ENCODE measurements around the gene SEMA3C.

Gene SEMA3C

DNA sequence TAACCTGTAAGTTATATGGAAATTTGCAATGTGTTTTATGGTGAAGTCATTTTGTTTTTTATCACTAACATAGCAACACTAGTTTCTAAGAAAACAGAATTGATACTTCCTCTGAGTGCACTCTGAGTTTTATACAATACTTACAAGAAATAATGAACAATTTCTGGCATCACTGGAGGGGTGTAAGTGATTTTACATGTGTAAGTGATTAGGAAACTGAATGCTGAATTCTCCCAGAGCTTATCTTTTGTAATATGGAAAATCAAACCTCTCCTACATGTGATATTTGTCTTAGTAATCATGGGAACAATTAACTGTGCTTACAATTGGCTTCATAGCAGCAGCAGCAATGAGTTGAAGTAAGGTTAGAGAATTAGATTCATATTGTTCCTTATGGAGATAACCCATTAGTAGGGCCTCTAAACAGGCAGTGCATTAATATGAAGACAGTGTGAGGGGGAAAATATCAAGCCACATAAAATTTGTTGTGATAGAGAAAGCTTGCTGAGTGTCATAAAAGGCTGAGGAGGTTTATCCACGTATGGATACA, 37.4 kb downstream of the SEMA3C start:
- no peaks in the 10 kb centered on the region for H3K4me1 ChIP-seq (ENCODE audit: insufficient read depth, low read length)
- no peaks in the 10 kb centered on the region for H3K27me3 ChIP-seq (ENCODE audit: insufficient read depth, low read length, poor library complexity)
- DNase-seq: no peak
- no peak overlapping the region for H3K4me3 ChIP-seq (ENCODE audit: low read depth in 1 of 2, low read length in 2 of 2)
- H3K9ac ChIP-seq (ENCODE audit: low read depth, low read length): no peak overlapping the region
- H4K20me1 ChIP-seq (ENCODE audit: insufficient read depth, low read length): no peaks in the 10 kb centered on the region
- H2AFZ ChIP-seq (ENCODE audit: low read depth, low read length): no peak overlapping the region
- H3K9me3 ChIP-seq (ENCODE audit: insufficient read depth, low read length, severe bottlenecking): no peaks in the 10 kb centered on the region
- H3K27ac ChIP-seq (ENCODE audit: low read length): no peak overlapping the region
- TF ChIP-seq EZH2 (IDR thresholded peaks at IDR 0.05; ENCODE audit: borderline replicate concordance, low read depth, low read length, severe bottlenecking): no peak
- TF ChIP-seq, protein P1, sequence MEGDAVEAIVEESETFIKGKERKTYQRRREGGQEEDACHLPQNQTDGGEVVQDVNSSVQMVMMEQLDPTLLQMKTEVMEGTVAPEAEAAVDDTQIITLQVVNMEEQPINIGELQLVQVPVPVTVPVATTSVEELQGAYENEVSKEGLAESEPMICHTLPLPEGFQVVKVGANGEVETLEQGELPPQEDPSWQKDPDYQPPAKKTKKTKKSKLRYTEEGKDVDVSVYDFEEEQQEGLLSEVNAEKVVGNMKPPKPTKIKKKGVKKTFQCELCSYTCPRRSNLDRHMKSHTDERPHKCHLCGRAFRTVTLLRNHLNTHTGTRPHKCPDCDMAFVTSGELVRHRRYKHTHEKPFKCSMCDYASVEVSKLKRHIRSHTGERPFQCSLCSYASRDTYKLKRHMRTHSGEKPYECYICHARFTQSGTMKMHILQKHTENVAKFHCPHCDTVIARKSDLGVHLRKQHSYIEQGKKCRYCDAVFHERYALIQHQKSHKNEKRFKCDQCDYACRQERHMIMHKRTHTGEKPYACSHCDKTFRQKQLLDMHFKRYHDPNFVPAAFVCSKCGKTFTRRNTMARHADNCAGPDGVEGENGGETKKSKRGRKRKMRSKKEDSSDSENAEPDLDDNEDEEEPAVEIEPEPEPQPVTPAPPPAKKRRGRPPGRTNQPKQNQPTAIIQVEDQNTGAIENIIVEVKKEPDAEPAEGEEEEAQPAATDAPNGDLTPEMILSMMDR (IDR thresholded peaks at IDR 0.05; ENCODE audit: borderline replicate concordance, extremely low read depth, low read length, poor library complexity, severe bottlenecking): no peak
- no peak for ATAC-seq (ENCODE audit: insufficient read depth, low read depth)
- no peak overlapping the region for H3K4me2 ChIP-seq (ENCODE audit: insufficient read depth, low read length)
- no peaks in the 10 kb centered on the region for H3K36me3 ChIP-seq (ENCODE audit: insufficient read depth, low read length)
- H3K79me2 ChIP-seq (ENCODE audit: insufficient read depth, low read length): no peaks in the 10 kb centered on the region

DNA sequence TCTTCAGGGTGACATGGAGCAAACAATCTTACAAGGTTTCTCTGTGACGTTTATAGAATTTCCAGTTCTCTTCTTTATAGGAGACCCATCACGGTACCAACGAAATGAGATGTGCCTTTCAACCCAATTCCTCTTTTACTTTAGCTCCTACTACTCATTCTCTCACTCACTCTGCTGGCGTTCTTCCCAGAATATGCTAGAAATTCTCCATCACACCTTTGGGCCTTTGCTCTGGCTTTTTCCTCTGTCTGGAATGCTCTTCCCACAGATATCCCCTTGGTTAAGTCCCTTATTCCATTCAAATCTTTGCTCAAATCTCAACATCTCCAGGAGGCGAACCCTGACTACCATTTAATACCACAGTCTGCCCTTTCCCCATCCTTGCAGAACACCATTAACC, 39.0 kb downstream of the SEMA3C start:
- DNase-seq (no peak), ATAC-seq (ENCODE audit: insufficient read depth, low read depth) (no peak)
- Histone ChIP-seq H4K20me1 (ENCODE audit: insufficient read depth, low read length) (no peaks in the 10 kb centered on the region), H3K4me3 (ENCODE audit: low read depth in 1 of 2, low read length in 2 of 2) (no peak overlapping the region), H3K27ac (ENCODE audit: low read length) (no peak overlapping the region), H3K27me3 (ENCODE audit: insufficient read depth, low read length, poor library complexity) (no peaks in the 10 kb centered on the region), H3K4me2 (ENCODE audit: insufficient read depth, low read length) (no peak overlapping the region), H3K9me3 (ENCODE audit: insufficient read depth, low read length, severe bottlenecking) (no peaks in the 10 kb centered on the region), H3K4me1 (ENCODE audit: insufficient read depth, low read length) (no peaks in the 10 kb centered on the region), H3K36me3 (ENCODE audit: insufficient read depth, low read length) (no peaks in the 10 kb centered on the region), H3K9ac (ENCODE audit: low read depth, low read length) (no peak overlapping the region), H3K79me2 (ENCODE audit: insufficient read depth, low read length) (no peaks in the 10 kb centered on the region), H2AFZ (ENCODE audit: low read depth, low read length) (no peak overlapping the region)
- TF ChIP-seq, protein P1 (IDR thresholded peaks at IDR 0.05; ENCODE audit: borderline replicate concordance, extremely low read depth, low read length, poor library complexity, severe bottlenecking): no peak

DNA sequence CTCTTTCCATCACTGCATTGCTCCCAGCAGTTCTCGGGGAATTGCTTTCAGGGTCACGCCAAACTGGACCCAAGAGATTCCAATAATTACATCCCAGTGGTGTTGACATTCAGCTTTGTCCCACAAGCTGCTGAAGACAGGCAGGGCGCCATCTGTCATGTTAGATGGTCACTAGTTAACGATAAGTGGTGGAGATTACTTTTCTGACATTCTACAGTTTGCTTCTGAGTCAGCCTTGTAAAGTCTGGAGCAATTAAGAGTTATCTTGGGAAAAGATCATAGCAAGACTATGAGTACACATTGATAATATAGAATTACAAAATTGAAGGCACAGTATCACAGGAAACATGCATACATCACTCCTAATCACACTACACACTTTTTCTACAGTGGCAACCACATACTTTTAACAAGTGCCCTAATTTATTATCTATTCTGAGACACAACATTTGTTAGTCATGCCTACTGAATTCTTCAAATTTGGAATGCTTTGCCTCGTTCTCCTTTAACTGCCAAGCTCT, 41.9 kb downstream of the SEMA3C start:
- no peaks in the 10 kb centered on the region for H3K36me3 ChIP-seq (ENCODE audit: insufficient read depth, low read length)
- H4K20me1 ChIP-seq (ENCODE audit: insufficient read depth, low read length): no peaks in the 10 kb centered on the region
- no peak overlapping the region for H3K9ac ChIP-seq (ENCODE audit: low read depth, low read length)
- no peak overlapping the region for H2AFZ ChIP-seq (ENCODE audit: low read depth, low read length)
- TF ChIP-seq EZH2 (IDR thresholded peaks at IDR 0.05; ENCODE audit: borderline replicate concordance, low read depth, low read length, severe bottlenecking): no peak
- TF ChIP-seq, protein P1 (IDR thresholded peaks at IDR 0.05; ENCODE audit: borderline replicate concordance, extremely low read depth, low read length, poor library complexity, severe bottlenecking): no peak
- no peak overlapping the region for H3K4me2 ChIP-seq (ENCODE audit: insufficient read depth, low read length)
- H3K9me3 ChIP-seq (ENCODE audit: insufficient read depth, low read length, severe bottlenecking): no peaks in the 10 kb centered on the region
- no peak overlapping the region for H3K4me3 ChIP-seq (ENCODE audit: low read depth in 1 of 2, low read length in 2 of 2)
- no peak overlapping the region for H3K27ac ChIP-seq (ENCODE audit: low read length)
- DNase-seq (no peak), ATAC-seq (ENCODE audit: insufficient read depth, low read depth) (no peak)
- no peaks in the 10 kb centered on the region for H3K27me3 ChIP-seq (ENCODE audit: insufficient read depth, low read length, poor library complexity)
- no peaks in the 10 kb centered on the region for H3K79me2 ChIP-seq (ENCODE audit: insufficient read depth, low read length)
- H3K4me1 ChIP-seq (ENCODE audit: insufficient read depth, low read length): no peaks in the 10 kb centered on the region
